Pons (tissue), 1 donor: ENCODE measurements around the gene TSNAXIP1.
A peak's percentile ranks its signal among the peaks of the same experiment; 100 is the strongest.

ENCODE experiments used
- DNase-seq: peaks from one replicate; pipeline ENCODE4 v3.0.0-alpha.2; 2016; ENCODE audit warnings: low spot score

Gene TSNAXIP1, protein sequence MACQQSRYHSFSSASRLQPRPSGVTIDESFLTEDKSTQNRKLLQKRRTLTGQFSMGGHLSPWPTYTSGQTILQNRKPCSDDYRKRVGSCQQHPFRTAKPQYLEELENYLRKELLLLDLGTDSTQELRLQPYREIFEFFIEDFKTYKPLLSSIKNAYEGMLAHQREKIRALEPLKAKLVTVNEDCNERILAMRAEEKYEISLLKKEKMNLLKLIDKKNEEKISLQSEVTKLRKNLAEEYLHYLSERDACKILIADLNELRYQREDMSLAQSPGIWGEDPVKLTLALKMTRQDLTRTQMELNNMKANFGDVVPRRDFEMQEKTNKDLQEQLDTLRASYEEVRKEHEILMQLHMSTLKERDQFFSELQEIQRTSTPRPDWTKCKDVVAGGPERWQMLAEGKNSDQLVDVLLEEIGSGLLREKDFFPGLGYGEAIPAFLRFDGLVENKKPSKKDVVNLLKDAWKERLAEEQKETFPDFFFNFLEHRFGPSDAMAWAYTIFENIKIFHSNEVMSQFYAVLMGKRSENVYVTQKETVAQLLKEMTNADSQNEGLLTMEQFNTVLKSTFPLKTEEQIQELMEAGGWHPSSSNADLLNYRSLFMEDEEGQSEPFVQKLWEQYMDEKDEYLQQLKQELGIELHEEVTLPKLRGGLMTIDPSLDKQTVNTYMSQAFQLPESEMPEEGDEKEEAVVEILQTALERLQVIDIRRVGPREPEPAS

DNA sequence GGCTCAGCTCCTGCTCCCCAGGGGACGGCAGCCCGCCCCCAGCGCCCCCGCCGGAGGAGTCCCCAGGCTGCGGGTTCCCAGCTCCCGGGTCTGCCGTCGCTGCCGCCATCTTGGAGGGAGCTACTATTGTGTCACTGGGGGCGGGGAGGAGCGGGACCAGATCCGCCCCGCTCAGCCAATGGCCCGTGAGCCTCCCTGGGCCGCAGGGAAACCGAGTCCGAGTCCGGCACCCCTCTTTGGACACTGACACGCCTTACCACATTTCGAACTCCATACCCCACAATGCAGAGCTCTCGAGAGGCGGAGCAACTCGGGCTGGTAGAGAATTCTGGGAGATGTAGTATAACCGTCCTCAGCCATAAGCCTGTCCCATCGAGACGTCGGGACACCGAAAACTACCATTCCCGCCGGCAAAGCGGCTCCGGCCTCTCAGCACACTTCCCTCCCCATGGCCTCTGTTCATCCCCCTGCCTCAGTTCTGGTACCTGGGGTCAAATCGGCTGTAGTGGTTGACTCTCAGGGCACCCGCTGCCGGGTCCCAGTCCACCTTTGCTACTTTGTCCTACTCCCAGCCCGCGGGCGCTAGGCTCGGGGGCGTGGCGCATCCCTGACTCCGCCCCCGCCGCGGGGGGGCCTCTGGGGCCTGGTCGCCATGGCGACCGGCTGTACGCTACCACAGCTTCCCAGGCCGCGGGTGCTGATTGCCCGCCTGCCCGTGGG is at the start of gene TSNAXIP1, which contains the start of gene RANBP10:
TSS of gene TSNAXIP1 (plus strand) at position 462 of the 720 bp plus-strand sequence. CDS start 261 bp downstream, outside the sequence.
TSS of gene RANBP10 (minus strand) at position 133 of the 720 bp plus-strand sequence. CDS start at position 109, 24 bp downstream.
- DNase-seq: peak; percentile 100

GRCh38 chr16:67758006-67758405 is 48.7 kb upstream of the TSNAXIP1 start:
- no peak for DNase-seq

- no peak for DNase-seq
Measured at GRCh38 chr16:67758966-67759365, 47.7 kb upstream of the TSNAXIP1 start.

GRCh38 chr16:67760206-67760955 is 46.3 kb upstream of the TSNAXIP1 start:
- no peak for DNase-seq

DNA sequence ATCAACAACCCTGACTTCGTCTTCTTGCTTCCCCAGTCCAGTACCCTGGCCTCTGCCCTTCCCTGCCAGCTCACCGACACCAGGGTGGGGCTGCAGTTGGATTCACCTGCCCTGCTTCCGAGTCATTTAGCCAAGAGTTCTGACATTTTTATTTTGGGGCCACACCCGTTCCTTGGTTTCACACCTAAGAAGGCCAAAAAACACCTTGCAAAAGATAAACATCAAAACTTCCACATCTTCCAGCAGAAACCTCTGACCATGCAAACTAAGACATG is 45.8 kb upstream of the TSNAXIP1 start:
- no peak for DNase-seq

DNA sequence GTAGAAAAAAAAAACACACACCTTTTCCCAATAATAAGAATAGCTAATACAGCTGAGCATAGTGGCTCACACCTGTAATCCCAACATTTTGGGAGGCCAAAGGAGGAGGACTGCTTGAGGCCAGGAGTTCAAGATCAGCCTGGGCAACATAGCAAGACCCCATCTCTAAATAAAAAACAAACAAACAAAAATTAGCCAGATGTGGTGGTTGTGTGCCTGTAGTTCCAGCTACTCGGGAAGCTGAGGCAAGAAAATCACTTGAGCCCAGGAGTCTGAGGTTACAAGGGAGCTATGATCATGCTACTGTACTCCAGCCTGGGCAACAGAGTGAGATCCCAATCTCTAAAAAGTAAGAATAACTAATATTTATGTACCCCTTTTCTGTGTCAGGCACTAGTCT is 44.8 kb upstream of the TSNAXIP1 start:
- DNase-seq: no peak

DNA sequence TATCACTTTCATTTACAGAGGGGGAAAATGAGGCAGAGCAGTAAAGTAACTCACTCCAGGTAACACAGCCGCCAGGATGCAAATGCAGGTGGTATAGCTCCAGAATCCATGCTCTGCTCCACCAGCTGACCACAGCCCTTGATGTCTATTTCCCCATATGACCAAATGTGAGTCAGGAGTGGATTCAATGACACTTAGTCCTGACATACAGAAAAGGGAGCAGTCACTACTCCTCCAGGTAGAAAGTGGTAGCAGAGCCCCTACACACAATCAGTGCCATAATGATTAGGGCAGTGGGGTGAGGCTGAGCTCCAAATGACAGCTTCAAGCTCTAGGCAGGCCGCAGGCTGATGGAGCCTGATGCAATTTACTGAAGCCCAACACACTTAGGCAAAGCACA is 44.3 kb upstream of the TSNAXIP1 start:
- DNase-seq: no peak

DNA sequence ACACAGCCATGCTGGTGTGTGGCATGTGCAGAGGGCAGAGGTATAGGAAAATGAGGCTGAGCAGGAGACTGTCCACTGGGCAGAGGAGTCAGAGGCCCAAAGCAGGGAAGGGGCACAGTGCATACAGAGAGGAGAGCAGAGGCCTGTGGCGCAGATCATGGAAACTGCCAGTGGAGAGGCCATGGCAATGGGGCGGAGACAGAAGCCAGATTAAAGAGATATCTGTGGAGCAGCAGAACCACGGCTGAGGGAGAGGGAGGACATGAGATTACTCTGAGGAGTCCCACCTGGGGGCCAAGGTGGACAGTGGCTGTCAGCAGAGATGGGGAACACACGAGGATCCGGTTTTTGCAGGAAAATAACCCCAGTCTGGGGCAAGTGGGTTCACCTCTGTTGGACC is 43.6 kb upstream of the TSNAXIP1 start:
- no peak for DNase-seq

DNA sequence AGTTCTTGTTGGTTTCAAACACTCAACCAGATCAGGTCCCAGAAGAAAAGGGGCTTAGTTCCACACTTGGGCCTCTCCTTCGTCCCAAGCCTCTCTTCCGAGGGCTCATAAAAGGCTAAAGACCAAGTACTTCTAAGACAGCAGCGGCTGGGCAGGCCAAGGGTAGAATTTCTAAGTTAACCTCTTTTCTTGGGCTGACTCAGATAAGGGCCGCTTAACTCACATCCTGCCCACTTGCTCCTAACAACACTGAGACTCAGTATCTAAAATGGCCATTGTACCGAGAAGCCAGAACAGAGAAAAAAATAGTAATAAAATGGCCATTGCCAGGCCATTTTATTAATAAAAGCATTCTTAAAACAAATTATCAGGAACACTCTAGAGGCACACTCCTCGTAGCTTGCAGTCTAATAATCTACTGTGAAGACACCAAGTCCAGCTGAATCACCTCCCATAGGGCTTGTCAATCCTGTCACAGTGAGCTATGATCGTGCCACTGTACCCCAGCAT is 42.5 kb upstream of the TSNAXIP1 start:
- no peak for DNase-seq

GRCh38 chr16:67766291-67766690 is 40.4 kb upstream of the TSNAXIP1 start:
- DNase-seq: no peak

- DNase-seq: no peak
Measured at GRCh38 chr16:67767953-67768352, 38.7 kb upstream of the TSNAXIP1 start.

GRCh38 chr16:67770346-67770991 is 36.2 kb upstream of the TSNAXIP1 start:
- DNase-seq: no peak

DNA sequence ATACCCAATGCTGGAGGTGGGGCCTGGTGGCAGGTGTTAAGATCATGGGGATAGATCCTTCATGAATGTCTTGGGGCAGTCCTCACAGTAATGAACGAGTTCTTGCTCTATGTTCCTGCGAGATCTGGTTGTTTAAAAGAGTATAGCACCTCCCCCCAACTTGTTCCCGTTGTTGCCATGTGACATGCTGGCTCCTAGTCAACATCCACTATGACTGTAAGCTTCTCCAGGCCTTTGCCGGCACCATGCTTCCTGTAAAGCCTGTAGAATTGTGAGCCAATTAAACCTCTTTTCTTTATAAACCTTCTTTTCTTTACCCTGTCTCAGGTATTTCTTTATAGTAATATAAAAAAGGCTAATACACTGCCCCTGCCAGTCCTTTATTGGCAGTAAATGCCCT is 33.6 kb upstream of the TSNAXIP1 start:
- no peak for DNase-seq

GRCh38 chr16:67773569-67774456 is 32.9 kb upstream of the TSNAXIP1 start:
- DNase-seq: no peak

DNA sequence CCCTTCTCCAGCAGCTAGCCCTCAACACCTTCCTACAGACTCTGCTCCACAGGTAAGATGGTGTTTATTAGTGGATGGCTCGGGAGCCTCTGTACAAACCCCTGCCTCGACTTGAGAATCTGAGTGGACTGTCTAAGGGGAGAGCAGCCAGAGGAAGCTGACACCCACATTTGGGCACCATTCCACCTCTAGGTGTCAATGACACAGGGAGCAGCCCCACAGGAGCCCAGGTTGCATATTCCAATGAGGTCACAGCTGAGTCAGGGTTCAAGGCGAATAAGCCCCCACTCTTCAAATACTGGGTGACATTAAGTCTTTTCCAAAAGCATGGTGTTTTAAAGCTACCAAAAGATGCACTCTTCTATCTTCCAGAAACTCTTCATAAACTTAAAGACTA is 32.2 kb upstream of the TSNAXIP1 start:
- no peak for DNase-seq

- DNase-seq: no peak
Measured at GRCh38 chr16:67775273-67775672, 31.4 kb upstream of the TSNAXIP1 start.

DNA sequence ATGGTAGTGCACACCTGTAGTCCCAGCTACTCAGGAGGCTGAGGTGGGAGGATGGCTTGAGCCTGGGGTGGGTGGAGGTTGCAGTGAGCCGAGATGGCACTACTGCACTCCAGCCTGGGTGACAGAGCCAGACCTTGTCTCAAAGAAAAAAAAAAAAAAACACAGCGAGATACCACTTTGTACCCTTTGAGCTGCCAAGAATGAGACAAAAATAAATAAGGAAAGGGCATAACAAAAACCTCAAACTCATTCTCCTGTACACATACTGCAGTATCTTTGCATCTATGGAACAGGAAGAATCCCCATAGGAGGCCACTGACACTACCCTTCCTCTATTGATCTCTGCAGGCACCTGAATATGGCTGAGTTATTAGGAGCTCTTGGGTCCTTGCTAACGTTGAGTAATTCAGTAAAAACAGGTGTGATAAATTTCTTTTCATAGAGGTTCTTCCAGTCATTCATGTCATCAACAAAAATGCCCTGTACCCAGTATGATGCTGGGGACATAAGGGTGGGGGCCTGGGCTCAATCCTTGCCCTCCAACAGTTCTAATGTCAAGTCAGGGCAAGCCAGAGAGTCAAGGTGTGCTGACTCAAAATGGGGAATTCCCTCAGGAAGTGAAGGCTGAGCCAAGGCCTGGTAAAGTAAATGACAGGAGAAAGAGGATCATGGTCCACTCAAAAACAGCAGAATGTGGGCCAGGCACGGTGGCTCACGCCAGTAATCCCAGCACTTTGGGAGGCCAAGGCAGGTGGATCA is 27.3 kb upstream of the TSNAXIP1 start:
- no peak for DNase-seq

DNA sequence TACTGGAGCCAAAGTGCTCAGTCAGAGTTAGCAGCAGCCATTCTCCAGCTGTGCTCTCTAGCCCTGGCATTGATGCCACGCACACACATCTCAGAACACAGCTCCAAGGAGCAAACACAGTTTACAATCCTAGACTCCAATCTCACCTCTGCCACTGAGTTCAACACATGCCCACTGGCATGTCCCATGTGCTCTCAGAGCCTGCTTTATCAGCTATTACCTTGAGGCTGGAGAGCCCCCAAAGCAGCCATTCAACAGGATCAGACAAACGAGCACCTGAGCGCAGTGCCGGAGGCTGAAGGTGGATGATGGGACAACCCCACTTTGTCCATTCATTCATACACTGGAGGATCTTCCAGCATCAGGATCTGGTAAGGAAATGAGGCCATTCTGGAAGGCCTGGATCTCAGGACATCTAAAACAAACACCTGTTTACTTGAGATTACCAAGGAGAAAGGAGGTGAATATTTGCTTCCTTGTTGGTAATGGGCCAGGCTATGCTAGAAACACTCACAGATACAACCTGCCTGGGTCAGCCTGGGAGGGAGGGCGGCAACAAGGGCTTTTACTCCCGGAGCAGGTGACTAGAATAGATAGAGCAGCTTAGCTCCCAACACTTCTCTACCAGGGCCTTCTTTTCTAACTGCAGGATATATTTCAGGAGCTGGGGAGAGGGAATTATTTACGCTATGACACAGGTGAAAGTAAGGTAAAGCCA is 25.7 kb upstream of the TSNAXIP1 start:
- DNase-seq: no peak

DNA sequence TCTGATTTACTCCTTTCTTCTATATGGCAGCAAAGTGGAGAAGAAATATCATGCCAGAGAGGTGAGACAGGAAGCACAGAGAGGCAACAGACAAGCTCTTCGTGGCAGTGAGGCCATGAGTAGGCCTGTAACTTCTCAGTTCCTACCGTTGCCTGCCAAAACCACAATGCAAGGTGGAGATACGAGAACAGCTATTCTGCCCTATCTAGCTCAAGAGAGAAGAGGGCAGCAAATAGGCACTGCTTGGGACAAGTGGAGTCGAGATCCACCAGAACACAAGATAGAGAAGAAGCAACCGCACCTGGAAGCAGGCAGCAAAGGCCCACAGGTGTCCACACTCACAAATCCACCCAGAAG is 25.1 kb upstream of the TSNAXIP1 start:
- DNase-seq: no peak
